Measurements from ENCODE around the gene LMX1B. TPM values are rescaled to one million over a fixed set of nuclear protein-coding genes. Genes with fewer than 3 reads are reported as not detected.

Gene LMX1B
- total and polyA plus RNA-seq, 10 donors = 0.02 to 0.25 TPM; not detected in 8

DNA sequence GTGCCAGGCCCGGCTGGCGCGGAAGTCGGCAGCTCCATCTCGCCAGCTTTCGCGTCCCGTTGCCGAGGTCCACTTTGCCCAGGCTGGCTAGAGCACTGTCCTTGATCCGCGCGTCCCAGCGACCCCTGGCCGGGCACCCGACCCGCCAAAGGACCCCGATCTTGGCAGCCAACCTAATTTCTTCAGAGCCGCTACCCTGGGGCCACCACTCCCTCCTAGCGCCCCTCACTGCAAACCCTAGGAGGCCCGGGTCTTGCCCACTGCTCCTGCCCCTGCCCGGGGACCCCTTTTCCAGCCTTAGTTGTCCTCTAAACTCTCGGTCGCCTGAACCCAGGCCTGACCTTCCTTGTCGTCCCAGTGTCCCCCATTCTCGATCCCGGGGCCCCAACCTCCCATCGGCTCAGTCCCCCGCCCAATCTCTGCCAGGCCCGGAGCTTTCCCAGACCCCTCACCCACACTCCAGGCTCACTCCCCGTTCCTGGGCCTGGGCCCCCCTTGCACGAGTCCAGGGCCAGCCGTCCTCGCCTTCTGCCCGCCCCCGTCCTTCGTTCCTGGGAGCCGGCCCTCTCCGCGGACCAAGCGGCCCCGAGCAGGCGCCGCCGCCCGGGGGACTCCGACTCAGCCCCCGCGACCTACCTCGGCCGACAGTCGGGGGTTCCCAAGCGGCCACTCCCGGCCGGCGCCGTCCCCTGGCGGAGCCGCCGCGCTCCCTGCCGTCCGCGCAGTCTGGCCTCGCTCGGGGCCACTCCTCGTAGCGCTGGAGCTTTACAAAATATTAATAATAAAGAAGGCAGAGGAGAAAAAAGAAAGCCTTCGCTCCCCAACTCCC is 701 bp upstream of the LMX1B start:
- intact Hi-C loops (cut with DNase I; ENCODE audit: low total_unique reads) = no loop called here
- TF ChIP-seq, protein P1, sequence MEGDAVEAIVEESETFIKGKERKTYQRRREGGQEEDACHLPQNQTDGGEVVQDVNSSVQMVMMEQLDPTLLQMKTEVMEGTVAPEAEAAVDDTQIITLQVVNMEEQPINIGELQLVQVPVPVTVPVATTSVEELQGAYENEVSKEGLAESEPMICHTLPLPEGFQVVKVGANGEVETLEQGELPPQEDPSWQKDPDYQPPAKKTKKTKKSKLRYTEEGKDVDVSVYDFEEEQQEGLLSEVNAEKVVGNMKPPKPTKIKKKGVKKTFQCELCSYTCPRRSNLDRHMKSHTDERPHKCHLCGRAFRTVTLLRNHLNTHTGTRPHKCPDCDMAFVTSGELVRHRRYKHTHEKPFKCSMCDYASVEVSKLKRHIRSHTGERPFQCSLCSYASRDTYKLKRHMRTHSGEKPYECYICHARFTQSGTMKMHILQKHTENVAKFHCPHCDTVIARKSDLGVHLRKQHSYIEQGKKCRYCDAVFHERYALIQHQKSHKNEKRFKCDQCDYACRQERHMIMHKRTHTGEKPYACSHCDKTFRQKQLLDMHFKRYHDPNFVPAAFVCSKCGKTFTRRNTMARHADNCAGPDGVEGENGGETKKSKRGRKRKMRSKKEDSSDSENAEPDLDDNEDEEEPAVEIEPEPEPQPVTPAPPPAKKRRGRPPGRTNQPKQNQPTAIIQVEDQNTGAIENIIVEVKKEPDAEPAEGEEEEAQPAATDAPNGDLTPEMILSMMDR (IDR thresholded peaks at IDR 0.05 in 8 of 11, conservative IDR thresholded peaks at IDR 0.05 in 3 of 11) = no peak
- TF ChIP-seq POLR2A (IDR thresholded peaks at IDR 0.05) (no peak), POLR2AphosphoS5 (IDR thresholded peaks at IDR 0.05) (no peak)

DNA sequence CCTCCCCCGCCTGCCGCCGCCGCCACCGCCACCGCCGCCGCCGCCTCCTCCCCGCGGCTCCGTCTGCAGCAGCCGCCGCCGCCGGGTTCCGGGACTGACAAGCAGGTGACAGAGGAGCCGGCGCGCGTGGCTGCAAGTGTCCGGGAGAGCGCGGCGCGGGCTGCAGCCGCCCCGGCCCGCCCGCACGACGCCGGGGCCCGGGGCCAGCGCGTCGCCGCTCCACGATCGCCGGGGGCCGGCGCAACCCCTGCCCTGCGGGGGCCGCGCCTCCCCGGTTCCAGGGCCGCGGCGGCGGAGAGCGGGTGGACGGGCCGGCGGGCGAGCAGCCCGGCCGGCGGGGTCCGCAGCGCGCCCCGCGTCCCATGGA is 343 bp downstream of the LMX1B start:
- H3K27ac ChIP-seq = no peak overlapping the region
- peaks cover 32 to 100% (median 91%) of the 10 kb centered on the region in 7 donors for H3K27me3 ChIP-seq (replicated peaks in 1 of 7)
- no peaks in the 10 kb centered on the region for H3K36me3 ChIP-seq
- H3K4me1 ChIP-seq = peaks cover 31 to 77% (median 50%) of the 10 kb centered on the region in 6 donors
- 2 to 6% (median 4%) methylated on average over 5 to 64 of the region's 64 CpGs; no CpG with 5 or more reads in 1 of the 5 donors for WGBS, 5 donors
- intact Hi-C loops (cut with DNase I; ENCODE audit: low total_unique reads) = no loop called here
- peak overlapping the region in 1 of 8 donors; percentile 67 for H3K4me3 ChIP-seq
- DNase-seq = no peak
- TF ChIP-seq POLR2A (IDR thresholded peaks at IDR 0.05) (no peak), POLR2AphosphoS5 (IDR thresholded peaks at IDR 0.05) (no peak)
- TF ChIP-seq, protein P1 (IDR thresholded peaks at IDR 0.05 in 8 of 11, conservative IDR thresholded peaks at IDR 0.05 in 3 of 11) = no peak
- H3K9me3 ChIP-seq = no peaks in the 10 kb centered on the region

More for the DNA sequence above, 701 bp upstream of the LMX1B start:
- no peak for DNase-seq
- Histone ChIP-seq H3K36me3 (no peaks in the 10 kb centered on the region), H3K27me3 (replicated peaks in 1 of 7) (peaks cover 27 to 100% (median 85%) of the 10 kb centered on the region in 7 donors), H3K9me3 (no peaks in the 10 kb centered on the region), H3K4me1 (peaks cover 23 to 67% (median 42%) of the 10 kb centered on the region in 6 donors), H3K4me3 (peak overlapping the region in 7 of 8 donors; percentile 15 to 67 (median 29)), H3K27ac (no peak overlapping the region)
- 3 to 7% (median 4%) methylated on average over 42 to 68 of the region's 68 CpGs for WGBS, 5 donors

DNA sequence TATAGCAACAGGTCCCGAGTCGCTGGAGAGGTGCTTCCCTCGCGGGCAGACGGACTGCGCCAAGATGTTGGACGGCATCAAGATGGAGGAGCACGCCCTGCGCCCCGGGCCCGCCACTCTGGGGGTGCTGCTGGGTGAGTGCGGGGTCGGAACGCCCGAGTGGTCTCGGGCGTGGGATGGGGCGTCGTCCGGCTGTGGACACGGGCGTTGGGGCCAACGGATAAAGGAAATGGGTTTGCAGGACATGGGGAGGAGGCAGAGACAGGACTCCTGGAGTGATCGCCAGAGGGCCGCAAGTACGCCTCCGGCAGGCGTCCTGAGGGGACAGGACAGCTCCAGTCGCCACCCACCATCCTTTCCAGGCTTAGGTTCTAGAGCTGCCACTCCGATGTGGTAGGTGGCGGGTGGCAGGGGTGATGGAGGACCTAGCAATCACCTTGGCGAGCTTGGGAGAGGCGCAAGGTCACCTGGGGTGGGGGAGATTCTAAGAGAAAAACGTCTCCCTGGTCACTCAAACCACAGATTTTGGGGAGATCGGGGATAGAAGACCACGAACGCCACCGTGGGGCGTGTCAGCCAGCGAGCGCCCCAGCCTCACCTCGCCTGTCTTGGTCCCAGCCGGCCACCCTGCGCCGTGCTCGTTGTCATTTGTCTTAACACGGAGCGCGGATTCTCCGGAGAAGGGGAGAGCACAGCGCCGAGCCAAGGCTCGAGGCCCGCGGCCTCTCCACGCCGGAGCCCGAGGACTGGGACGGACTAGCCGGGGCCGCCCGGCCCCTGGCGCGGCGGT is 922 bp downstream of the LMX1B start:
- Histone ChIP-seq H3K9me3 (no peaks in the 10 kb centered on the region), H3K27me3 (replicated peaks in 1 of 7) (peaks cover 32 to 100% (median 90%) of the 10 kb centered on the region in 7 donors), H3K4me3 (peak overlapping the region in 3 of 8 donors; percentile 10 to 67 (median 13)), H3K27ac (no peak overlapping the region), H3K4me1 (peaks cover 31 to 82% (median 50%) of the 10 kb centered on the region in 6 donors), H3K36me3 (no peaks in the 10 kb centered on the region)
- no peak for DNase-seq
- TF ChIP-seq POLR2AphosphoS5 (IDR thresholded peaks at IDR 0.05) = no peak
- no peak for TF ChIP-seq POLR2A (IDR thresholded peaks at IDR 0.05)
- TF ChIP-seq, protein P1 (IDR thresholded peaks at IDR 0.05 in 8 of 11, conservative IDR thresholded peaks at IDR 0.05 in 3 of 11) = no peak
- intact Hi-C loops (cut with DNase I; ENCODE audit: low total_unique reads) = no loop called here
- 3 to 7% (median 6%) methylated on average over 37 to 65 of the region's 65 CpGs for WGBS, 5 donors

Data from spleen (tissue), 11 donors.